IMR-90 (cell line): ENCODE results near the gene GPBAR1. TPM values are rescaled to one million over a fixed set of nuclear protein-coding genes. Genes with fewer than 3 reads are reported as not detected.

ENCODE experiments used
- ATAC-seq: fragments of 200-7000 bp; cut with Tn5 transposase; 2 replicates; pipeline ENCODE4 v1.9.1; 2020; ENCODE audit warnings: low read depth, mild to moderate bottlenecking, moderate library complexity
- BruUV-seq: library from RNA; stranded (reverse); fragments of 400-500 nt; replicated peaks from 2 replicates; lab custom pipeline; 2021; lab: Mats Ljungman, UMichigan
- CTCF ChIA-PET: fragments of 300-600 bp; formaldehyde crosslinking; extraction: SDS; loops from one replicate; lab custom pipeline; 2021; ENCODE audit warnings: antibody characterized with exemption; lab: Yijun Ruan, JAX
- POLR2A ChIA-PET: fragments of 300-600 bp; sonication (Branson Sonifier 250); formaldehyde crosslinking; loops from one replicate; lab custom pipeline; 2022; ENCODE audit warnings: antibody characterized with exemption; ENCODE audit not compliant: unreplicated experiment; lab: Charles Lee
- DNase-seq: peaks from one replicate; pipeline ENCODE4 v3.0.0; 2013
- H2AFZ ChIP-seq: replicated peaks from 2 replicates; pipeline ENCODE3; 2013; ENCODE audit warnings: low read length, mild to moderate bottlenecking; ENCODE audit not compliant: poor library complexity
- H2AK5ac ChIP-seq: 2 replicates; pipeline ENCODE4 v1.6.1; 2013; ENCODE audit warnings: low read depth, low read length, inconsistent platforms
- H2AK9ac ChIP-seq: replicated peaks from 2 replicates; pipeline ENCODE3; 2013; ENCODE audit warnings: mild to moderate bottlenecking, low read depth, low read length, moderate library complexity; ENCODE audit not compliant: poor library complexity
- H2BK120ac ChIP-seq: 2 replicates; pipeline ENCODE4 v1.6.1; 2013; ENCODE audit warnings: low read depth, low read length, inconsistent platforms
- H2BK15ac ChIP-seq: 3 replicates; pipeline ENCODE4 v1.6.1; 2013; ENCODE audit warnings: low read depth, low read length, inconsistent platforms
- H2BK20ac ChIP-seq: 2 replicates; pipeline ENCODE4 v1.6.1; 2013; ENCODE audit warnings: low read depth, mild to moderate bottlenecking, inconsistent platforms, low read length, moderate library complexity
- H2BK5ac ChIP-seq: 2 replicates; pipeline ENCODE4 v1.6.1; 2013; ENCODE audit warnings: mild to moderate bottlenecking, low read depth, low read length, inconsistent platforms; ENCODE audit not compliant: poor library complexity, severe bottlenecking
- H3K14ac ChIP-seq: replicated peaks from 2 replicates; pipeline ENCODE4 v1.6.1; 2013; ENCODE audit warnings: low read depth, low read length, inconsistent platforms
- H3K18ac ChIP-seq: 2 replicates; pipeline ENCODE4 v1.6.1; 2013; ENCODE audit warnings: low read depth, low read length, control low read depth
- H3K23ac ChIP-seq: 2 replicates; pipeline ENCODE4 v1.6.1; 2013; ENCODE audit warnings: low read depth, low read length, inconsistent platforms
- H3K27ac ChIP-seq: 2 replicates; pipeline ENCODE4 v1.5.1; 2013; ENCODE audit warnings: mild to moderate bottlenecking, control low read depth, low read length; ENCODE audit not compliant: insufficient read depth
- H3K27me3 ChIP-seq: 2 replicates; pipeline ENCODE4 v1.6.1; 2013; ENCODE audit warnings: low read length; ENCODE audit not compliant: control insufficient read depth, insufficient read depth
- H3K36me3 ChIP-seq: 2 replicates; pipeline ENCODE4 v1.6.1; 2013; ENCODE audit warnings: low read length, mixed read lengths; ENCODE audit not compliant: control insufficient read depth, insufficient read depth
- H3K4ac ChIP-seq: 2 replicates; pipeline ENCODE4 v1.6.1; 2013; ENCODE audit warnings: low read depth, low read length, inconsistent platforms
- H3K4me1 ChIP-seq: 2 replicates; pipeline ENCODE4 v1.6.1; 2013; ENCODE audit warnings: low read length, mixed read lengths; ENCODE audit not compliant: control insufficient read depth, insufficient read depth
- H3K4me2 ChIP-seq: 2 replicates; pipeline ENCODE4 v1.6.1; 2013; ENCODE audit warnings: low read depth, mild to moderate bottlenecking, control low read depth, low read length, moderate library complexity
- H3K4me3 ChIP-seq: 2 replicates; pipeline ENCODE4 v1.5.1; 2013; ENCODE audit warnings: low read depth, mild to moderate bottlenecking, control low read depth, low read length, moderate library complexity; ENCODE audit not compliant: insufficient read depth
- H3K56ac ChIP-seq: 2 replicates; pipeline ENCODE4 v1.6.1; 2013; ENCODE audit warnings: low read length, inconsistent platforms; ENCODE audit not compliant: insufficient read depth; ENCODE audit errors: extremely low read depth
- H3K79me1 ChIP-seq, 2 experiments: 2 replicates each; pipeline ENCODE4 v1.6.1; 2013; ENCODE audit warnings: low read length in 2 of 2, inconsistent platforms in 1 of 2, low read depth in 1 of 2
- H3K9ac ChIP-seq: 2 replicates; pipeline ENCODE4 v1.6.1; 2013; ENCODE audit warnings: low read depth, low read length, control low read depth
- H3K9me1 ChIP-seq: 2 replicates; pipeline ENCODE4 v1.6.1; 2013; ENCODE audit warnings: low read length, inconsistent platforms; ENCODE audit not compliant: insufficient read depth
- H3K9me3 ChIP-seq: 2 replicates; pipeline ENCODE4 v1.6.1; 2013; ENCODE audit warnings: low read length; ENCODE audit not compliant: control insufficient read depth, insufficient read depth
- H4K20me1 ChIP-seq: 2 replicates; pipeline ENCODE4 v1.6.1; 2013; ENCODE audit warnings: low read length, inconsistent platforms; ENCODE audit not compliant: insufficient read depth
- H4K5ac ChIP-seq: 2 replicates; pipeline ENCODE4 v1.6.1; 2013; ENCODE audit warnings: mild to moderate bottlenecking, low read depth, low read length, control low read depth
- H4K8ac ChIP-seq, 2 experiments: 2 replicates each; pipeline ENCODE4 v1.6.1; 2013; ENCODE audit warnings: low read depth in 2 of 2, low read length in 2 of 2, control low read depth in 1 of 2, inconsistent platforms in 1 of 2
- H4K91ac ChIP-seq: 2 replicates; pipeline ENCODE4 v1.6.1; 2013; ENCODE audit warnings: low read depth, low read length, inconsistent platforms; ENCODE audit not compliant: insufficient read depth
- CEBPB ChIP-seq: IDR thresholded peaks from 2 replicates; pipeline ENCODE4 v1.6.1; 2012; ENCODE audit warnings: low read depth, low read length, improper control_type of control experiment
- CHD1 ChIP-seq: IDR thresholded peaks from 2 replicates; pipeline ENCODE4 v1.6.1; 2012; ENCODE audit warnings: low read depth, low read length, improper control_type of control experiment
- CTCF ChIP-seq: conservative IDR thresholded peaks from 2 replicates; pipeline ENCODE4 v1.5.1; 2012; ENCODE audit warnings: mild to moderate bottlenecking, low read depth, low read length, improper control_type of control experiment
- FOS ChIP-seq: fragments of 150-350 bp; IDR thresholded peaks from 2 replicates; pipeline ENCODE4 v1.6.1; 2016; ENCODE audit warnings: low read depth, low read length
- MAFK ChIP-seq: IDR thresholded peaks from 2 replicates; pipeline ENCODE4 v1.6.1; 2012; ENCODE audit warnings: low read depth, low read length, improper control_type of control experiment
- NFE2L2 ChIP-seq: fragments of 150-350 bp; IDR thresholded peaks from 2 replicates; pipeline ENCODE4 v1.6.1; 2016; ENCODE audit warnings: low read depth, mild to moderate bottlenecking, low read length
- POLR2A ChIP-seq: IDR thresholded peaks from 2 replicates; pipeline ENCODE4 v1.6.1; 2012; ENCODE audit warnings: mild to moderate bottlenecking, low read depth, low read length
- RAD21 ChIP-seq: IDR thresholded peaks from 2 replicates; pipeline ENCODE4 v1.6.1; 2012; ENCODE audit warnings: low read length, improper control_type of control experiment
- RCOR1 ChIP-seq: IDR thresholded peaks from 2 replicates; pipeline ENCODE4 v1.6.1; 2012; ENCODE audit warnings: mild to moderate bottlenecking, low read length, improper control_type of control experiment; ENCODE audit not compliant: insufficient replicate concordance
- SMC3 ChIP-seq: fragments of 150-350 bp; IDR thresholded peaks from 2 replicates; pipeline ENCODE4 v1.6.1; 2016; ENCODE audit warnings: low read depth, mild to moderate bottlenecking, antibody characterized with exemption, low read length, moderate library complexity
- WGBS, 2 experiments: methylation state at CpG; one replicate each; pipeline versions ENCODE4 v1.1.5 to v1.1.7; 2013; ENCODE audit warnings: missing lambda C conversion rate in 2 of 2; ENCODE audit not compliant: insufficient read length in 1 of 2; ENCODE audit errors: extremely low coverage in 2 of 2; 5-methylcytosine and 5-hydroxymethylcytosine counted together
- dilution Hi-C: fragments of 300-500 bp; cut with HindIII; formaldehyde crosslinking; loops from one replicate; pipeline ENCODE4 v1.14.3; 2018; ENCODE audit warnings: low sequenced_read_pairs; ENCODE audit not compliant: unreplicated experiment
- in situ Hi-C: fragments of 300-500 bp; cut with MboI; formaldehyde crosslinking; loops from 3 replicates; pipeline ENCODE4 v1.14.3; 2019; ENCODE audit warnings: low sequenced_read_pairs, inconsistent platforms, mixed read lengths
- intact Hi-C: fragments of 100-400 bp; cut with micrococcal nuclease; formaldehyde crosslinking; loops from 2 replicates; pipeline ENCODE4 v1.10.0; 2022
- polyA plus RNA-seq, 3 experiments: library from polyadenylated mRNA; depleted of rRNA; stranded (reverse); fragments of >200 nt; gene quantifications; 2 replicates each; pipeline ENCODE4 v1.2.3, GENCODE V29; 2012; ENCODE audit warnings: low replicate concordance in 1 of 3
- total RNA-seq: library from RNA; depleted of rRNA; stranded (reverse); fragments of >200 nt; gene quantifications from 2 replicates; pipeline ENCODE4 v1.2.3, GENCODE V29; 2012
- TF ChIP-seq, protein P1 (sequence below): fragments of 150-350 bp; IDR thresholded peaks from 2 replicates; pipeline ENCODE4 v1.6.1; 2016; ENCODE audit warnings: low read depth, mild to moderate bottlenecking, low read length, moderate library complexity, borderline replicate concordance
- TF ChIP-seq, protein P2 (sequence below): fragments of 150-350 bp; IDR thresholded peaks from 2 replicates; pipeline ENCODE4 v1.6.1; 2017; ENCODE audit warnings: mild to moderate bottlenecking, antibody characterized with exemption, low read length, low read depth

Gene GPBAR1
- total and polyA plus RNA-seq, 2 of the 4 experiments (the other 2 are of a cell fraction) = under 0.01 to 0.21 TPM

DNA sequence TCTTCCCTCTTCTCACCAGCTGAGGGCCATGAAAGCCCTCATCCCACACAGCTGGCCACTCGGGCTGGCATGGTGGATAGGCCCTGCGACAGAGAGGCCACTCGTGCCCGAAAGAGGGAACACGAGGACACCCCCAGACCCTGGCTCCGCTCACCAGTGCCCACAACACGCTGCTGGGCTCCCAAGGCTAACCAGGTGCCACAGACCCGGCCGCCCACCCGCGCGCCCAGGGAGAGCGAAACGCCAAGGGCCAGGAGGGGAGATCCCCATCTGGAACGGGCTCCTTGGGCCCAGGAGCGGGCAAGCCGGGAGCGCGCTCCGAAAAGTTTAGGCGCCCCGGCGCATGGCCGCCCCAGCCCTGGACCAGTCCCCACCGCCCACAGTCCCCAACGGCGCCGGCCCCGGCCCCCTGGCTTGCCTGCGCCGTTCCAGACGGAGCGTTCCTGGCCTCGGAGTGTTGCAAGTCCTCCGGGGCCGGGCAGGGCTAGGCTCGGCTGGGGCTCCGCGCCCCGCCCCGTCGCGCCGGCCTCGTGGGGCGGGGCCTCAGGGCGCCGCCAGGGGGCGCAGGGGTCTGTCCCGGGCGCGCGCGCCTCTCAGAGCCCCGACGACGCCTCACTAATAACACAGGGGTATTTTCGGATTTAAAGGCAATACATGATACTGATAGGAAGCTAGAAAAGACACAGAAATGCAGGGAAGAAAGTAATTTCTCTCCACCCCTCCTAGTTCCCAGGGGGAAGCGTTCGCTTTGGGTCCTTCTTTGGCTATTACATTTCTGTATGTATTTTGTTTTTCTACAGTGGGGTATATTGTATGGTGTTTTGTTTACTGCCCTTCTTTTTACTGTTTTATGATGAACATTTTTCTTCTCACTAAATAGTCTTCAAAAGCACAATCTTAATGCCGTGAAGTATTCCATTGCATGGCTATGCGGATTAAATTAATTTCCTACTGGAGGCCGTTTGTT is 31.5 kb downstream of the GPBAR1 start, which contains the start of gene TMBIM1:
TSS of gene TMBIM1 (minus strand) at position 456 of the 967 bp plus-strand sequence. CDS start 10,362 bp downstream, outside the sequence.
- Histone ChIP-seq H3K9ac (peak within 1 kb of the TSS; percentile 86), H2BK120ac (peak within 1 kb of the TSS; percentile 51; the same call in 1 of the 2 replicates), H2BK5ac (peak within 1 kb of the TSS; percentile 80), H3K27ac (peak within 1 kb of the TSS; percentile 92), H3K27me3 (no peaks in the 10 kb centered on the region), H3K4ac (peak within 1 kb of the TSS; percentile 92), H4K20me1 (peaks cover 9% of the 10 kb centered on the region; the same call in 1 of the 2 replicates), H3K4me1 (peaks cover 20% of the 10 kb centered on the region), H3K4me2 (peak within 1 kb of the TSS; percentile 97), H4K91ac (peak within 1 kb of the TSS; percentile 75), H3K18ac (peak within 1 kb of the TSS; percentile 70), H3K79me1 (peaks cover 15 to 41% of the 10 kb centered on the region in 2 experiments; a peak in 3 of 4 replicates), H3K4me3 (peak within 1 kb of the TSS; percentile 86), H2AK5ac (peak within 1 kb of the TSS; percentile 65), H3K56ac (peak within 1 kb of the TSS; percentile 77), H2BK15ac (peak within 1 kb of the TSS; percentile 63; the same call in 1 of the 3 replicates), H4K5ac (peak within 1 kb of the TSS; percentile 96), H3K36me3 (no peaks in the 10 kb centered on the region), H3K23ac (peak within 1 kb of the TSS; percentile 66), H4K8ac (peak within 1 kb of the TSS; percentile 35 to 93), H3K9me3 (no peaks in the 10 kb centered on the region), H3K14ac (peak within 1 kb of the TSS; percentile 94), H3K9me1 (peaks cover 18% of the 10 kb centered on the region), H2BK20ac (0 out of 2 replicates have a peak within 1 kb of the TSS, but pooled peaks have one; percentile 6), H2AK9ac (peak within 1 kb of the TSS; percentile 98), H2AFZ (peak within 1 kb of the TSS; percentile 80)
- 5% methylated on average over 11 of the region's 63 CpGs; no CpG with 5 or more reads in 1 of the 2 experiments for WGBS, 2 experiments
- ATAC-seq (peak; percentile 93), DNase-seq (peak; percentile 58)
- dilution Hi-C loops (no loop called here), intact Hi-C loops (loop anchor here (2.0 to 5.0 kb wide), 2 partner anchors 104 to 355 kb away; no protein-coding TSS in a partner anchor), in situ Hi-C loops (no loop called here)
- POLR2A ChIA-PET = no interaction called here
- no TSS peak for BruUV-seq
- CTCF ChIA-PET = interaction anchor here (0.6 to 1.6 kb wide), 4 partner anchors 8 to 22 kb away, joined by 3 to 4 read pairs (median 4); partner anchors contain the start of genes AAMP and PNKD
- no peak for TF ChIP-seq FOS
- TF ChIP-seq CEBPB = peak; percentile 80
- peak; percentile 42; the same call in 1 of the 2 replicates for TF ChIP-seq POLR2A
- TF ChIP-seq CHD1 = no peak
- TF ChIP-seq RAD21 = peak; percentile 60
- TF ChIP-seq CTCF = peak; percentile 93
- TF ChIP-seq SMC3 = peak; percentile 74
- no peak for TF ChIP-seq RCOR1
- TF ChIP-seq, protein P1, sequence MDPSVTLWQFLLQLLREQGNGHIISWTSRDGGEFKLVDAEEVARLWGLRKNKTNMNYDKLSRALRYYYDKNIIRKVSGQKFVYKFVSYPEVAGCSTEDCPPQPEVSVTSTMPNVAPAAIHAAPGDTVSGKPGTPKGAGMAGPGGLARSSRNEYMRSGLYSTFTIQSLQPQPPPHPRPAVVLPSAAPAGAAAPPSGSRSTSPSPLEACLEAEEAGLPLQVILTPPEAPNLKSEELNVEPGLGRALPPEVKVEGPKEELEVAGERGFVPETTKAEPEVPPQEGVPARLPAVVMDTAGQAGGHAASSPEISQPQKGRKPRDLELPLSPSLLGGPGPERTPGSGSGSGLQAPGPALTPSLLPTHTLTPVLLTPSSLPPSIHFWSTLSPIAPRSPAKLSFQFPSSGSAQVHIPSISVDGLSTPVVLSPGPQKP = no peak
- TF ChIP-seq, protein P2, sequence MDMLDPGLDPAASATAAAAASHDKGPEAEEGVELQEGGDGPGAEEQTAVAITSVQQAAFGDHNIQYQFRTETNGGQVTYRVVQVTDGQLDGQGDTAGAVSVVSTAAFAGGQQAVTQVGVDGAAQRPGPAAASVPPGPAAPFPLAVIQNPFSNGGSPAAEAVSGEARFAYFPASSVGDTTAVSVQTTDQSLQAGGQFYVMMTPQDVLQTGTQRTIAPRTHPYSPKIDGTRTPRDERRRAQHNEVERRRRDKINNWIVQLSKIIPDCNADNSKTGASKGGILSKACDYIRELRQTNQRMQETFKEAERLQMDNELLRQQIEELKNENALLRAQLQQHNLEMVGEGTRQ = peak; percentile 26
- TF ChIP-seq NFE2L2 = no peak
- no peak for TF ChIP-seq MAFK
